MCF 10A (cell line): Measurements from ENCODE around the gene LIN7C. TPM values are rescaled to one million over a fixed set of nuclear protein-coding genes. Genes with fewer than 3 reads are reported as not detected.

Source experiments
- BruUV-seq: library from RNA; stranded (reverse); fragments of 400-500 nt; replicated peaks from 2 replicates; lab custom pipeline; 2021; lab: Mats Ljungman, UMichigan
- CTCF ChIA-PET: fragments of 300-600 bp; sonication (Branson Sonifier 250); formaldehyde crosslinking; extraction: SDS; loops from one replicate; lab custom pipeline; 2021; ENCODE audit warnings: antibody characterized with exemption, inconsistent platforms; lab: Yijun Ruan, JAX
- POLR2A ChIA-PET: fragments of 300-600, 350-650 bp; sonication (Branson Sonifier 250); formaldehyde crosslinking; extraction: SDS; loops from one replicate; lab custom pipeline; 2020; ENCODE audit warnings: antibody characterized with exemption, inconsistent platforms; lab: Yijun Ruan, JAX
- DNase-seq: peaks from one replicate; pipeline ENCODE4 v3.0.0-alpha.2; 2018; ENCODE audit not compliant: unreplicated experiment
- H3K27ac Mint-ChIP-seq: one replicate; pipeline ENCODE4 v1.8.0; 2022; ENCODE audit warnings: mild to moderate bottlenecking, low read depth, mixed read lengths; ENCODE audit not compliant: unreplicated experiment
- H3K27me3 Mint-ChIP-seq: one replicate; pipeline ENCODE4 v1.8.0; 2022; ENCODE audit warnings: mixed read lengths; ENCODE audit not compliant: insufficient read depth, unreplicated experiment
- H3K36me3 Mint-ChIP-seq: one replicate; pipeline ENCODE4 v1.8.0; 2022; ENCODE audit warnings: mild to moderate bottlenecking, moderate library complexity, mixed read lengths; ENCODE audit not compliant: insufficient read depth, unreplicated experiment
- H3K4me1 Mint-ChIP-seq: one replicate; pipeline ENCODE4 v1.8.0; 2022; ENCODE audit warnings: mixed read lengths; ENCODE audit not compliant: insufficient read depth, unreplicated experiment
- H3K4me3 Mint-ChIP-seq: one replicate; pipeline ENCODE4 v1.8.0; 2022; ENCODE audit warnings: mild to moderate bottlenecking, moderate library complexity, mixed read lengths; ENCODE audit not compliant: unreplicated experiment
- H3K9me3 Mint-ChIP-seq: one replicate; pipeline ENCODE4 v1.8.0; 2022; ENCODE audit warnings: mixed read lengths; ENCODE audit not compliant: unreplicated experiment
- intact Hi-C: fragments of 100-400 bp; cut with micrococcal nuclease; formaldehyde crosslinking; loops from 2 replicates; pipeline ENCODE4 v1.14.1; 2022
- total RNA-seq: library from RNA; stranded (reverse); gene quantifications from 2 replicates; pipeline ENCODE4 v1.2.3, GENCODE V29; 2022
- TF ChIP-seq, protein P1 (sequence below): fragments of 200-600 bp; IDR thresholded peaks from one replicate; pipeline ENCODE4 v1.8.0; 2022; ENCODE audit warnings: antibody characterized with exemption, mild to moderate bottlenecking; ENCODE audit not compliant: unreplicated experiment

Gene LIN7C
- total RNA-seq, 1 experiment from 2014 or later, result 47.7 TPM

DNA sequence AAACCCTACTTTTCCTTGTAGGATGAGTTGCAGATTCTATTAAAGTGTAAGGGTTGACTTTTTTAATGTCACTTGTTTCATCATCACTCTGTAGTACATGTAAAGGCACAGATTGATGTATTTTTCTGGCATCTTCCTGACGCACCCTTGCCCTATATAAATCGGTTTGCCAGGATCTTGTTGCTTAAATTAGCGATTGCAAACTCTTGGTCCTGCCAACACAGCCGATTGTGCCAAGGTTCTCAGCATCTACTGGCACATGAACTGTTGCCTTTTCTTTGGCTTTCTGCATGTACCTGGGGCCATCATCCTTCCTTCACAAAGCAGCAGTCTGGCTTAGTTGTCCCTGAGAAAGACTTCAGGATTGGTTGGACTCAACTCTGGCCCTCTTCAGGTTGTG is 7.5 kb upstream of the LIN7C start:
- CTCF ChIA-PET, result interaction anchor here (1.3 kb wide), 1 partner anchor 187 kb away, joined by 3 read pairs; the partner anchor contains the start of gene BDNF

DNA sequence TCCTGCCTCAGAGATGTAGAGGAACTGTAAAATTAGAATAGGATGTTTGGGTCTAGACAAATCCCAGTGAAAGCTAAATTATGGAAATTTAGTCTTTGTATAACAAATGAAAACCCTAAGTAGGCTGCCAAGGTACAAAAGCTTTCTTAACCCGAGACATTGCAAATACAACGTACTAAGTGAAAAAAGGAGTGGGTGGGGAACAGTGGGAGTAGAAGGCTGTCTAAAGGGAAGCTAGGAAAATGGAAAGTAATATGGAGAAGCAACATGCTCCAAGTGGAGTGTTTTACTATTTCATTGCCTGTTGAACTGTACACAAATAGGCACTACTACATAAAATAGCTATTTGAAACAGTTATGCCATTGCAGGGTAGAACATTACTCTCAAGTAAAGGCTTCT is 6.8 kb upstream of the LIN7C start:
- BruUV-seq, result no TSS peak
- CTCF ChIA-PET, result interaction anchor here (0.6 to 1.6 kb wide), 9 partner anchors 13 to 1017 kb away, joined by 3 to 4 read pairs (median 3); partner anchors contain the start of gene BDNF
- Mint-ChIP-seq H3K4me3 (no peak overlapping the region), H3K36me3 (no peaks in the 10 kb centered on the region), H3K27me3 (no peaks in the 10 kb centered on the region), H3K9me3 (no peaks in the 10 kb centered on the region), H3K27ac (no peak overlapping the region), H3K4me1 (peaks cover 16% of the 10 kb centered on the region)
- intact Hi-C loops, result no loop called here
- DNase-seq, result no peak
- TF ChIP-seq, protein P1, sequence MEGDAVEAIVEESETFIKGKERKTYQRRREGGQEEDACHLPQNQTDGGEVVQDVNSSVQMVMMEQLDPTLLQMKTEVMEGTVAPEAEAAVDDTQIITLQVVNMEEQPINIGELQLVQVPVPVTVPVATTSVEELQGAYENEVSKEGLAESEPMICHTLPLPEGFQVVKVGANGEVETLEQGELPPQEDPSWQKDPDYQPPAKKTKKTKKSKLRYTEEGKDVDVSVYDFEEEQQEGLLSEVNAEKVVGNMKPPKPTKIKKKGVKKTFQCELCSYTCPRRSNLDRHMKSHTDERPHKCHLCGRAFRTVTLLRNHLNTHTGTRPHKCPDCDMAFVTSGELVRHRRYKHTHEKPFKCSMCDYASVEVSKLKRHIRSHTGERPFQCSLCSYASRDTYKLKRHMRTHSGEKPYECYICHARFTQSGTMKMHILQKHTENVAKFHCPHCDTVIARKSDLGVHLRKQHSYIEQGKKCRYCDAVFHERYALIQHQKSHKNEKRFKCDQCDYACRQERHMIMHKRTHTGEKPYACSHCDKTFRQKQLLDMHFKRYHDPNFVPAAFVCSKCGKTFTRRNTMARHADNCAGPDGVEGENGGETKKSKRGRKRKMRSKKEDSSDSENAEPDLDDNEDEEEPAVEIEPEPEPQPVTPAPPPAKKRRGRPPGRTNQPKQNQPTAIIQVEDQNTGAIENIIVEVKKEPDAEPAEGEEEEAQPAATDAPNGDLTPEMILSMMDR, result no peak
- POLR2A ChIA-PET, result interaction anchor here (0.6 kb wide), 1 partner anchor 151 kb away, joined by 3 read pairs; no protein-coding TSS in a partner anchor

More for the DNA sequence above, 7.5 kb upstream of the LIN7C start:
- BruUV-seq, result no TSS peak
- intact Hi-C loops, result no loop called here
- H3K9me3 Mint-ChIP-seq, result no peaks in the 10 kb centered on the region
- no peak overlapping the region for H3K27ac Mint-ChIP-seq
- peaks cover 9% of the 10 kb centered on the region for H3K4me1 Mint-ChIP-seq
- no peak overlapping the region for H3K4me3 Mint-ChIP-seq
- TF ChIP-seq, protein P1, result no peak
- no peaks in the 10 kb centered on the region for H3K27me3 Mint-ChIP-seq
- no peaks in the 10 kb centered on the region for H3K36me3 Mint-ChIP-seq
- peak; percentile 11 for DNase-seq
- POLR2A ChIA-PET, result no interaction called here

DNA sequence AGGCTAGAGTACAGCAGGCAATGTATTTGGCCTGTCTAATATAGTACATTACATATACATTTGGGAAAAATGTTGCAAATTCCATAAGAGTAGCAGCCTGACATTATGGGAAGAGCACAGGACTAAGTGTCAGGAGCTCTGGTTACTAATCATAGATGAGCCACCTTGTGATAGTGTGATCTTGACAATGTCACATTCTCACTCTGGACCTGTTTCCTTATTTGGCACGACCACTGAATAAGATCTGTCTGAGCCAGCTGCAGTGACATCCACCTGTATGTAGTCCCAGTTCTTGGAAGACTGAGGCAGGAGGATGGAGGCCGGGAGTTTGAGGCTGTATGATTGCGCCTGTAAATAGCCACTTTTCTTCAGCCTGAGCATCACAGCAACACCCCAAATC is 5.7 kb upstream of the LIN7C start:
- H3K27ac Mint-ChIP-seq, result no peak overlapping the region
- H3K36me3 Mint-ChIP-seq, result no peaks in the 10 kb centered on the region
- POLR2A ChIA-PET, result no interaction called here
- intact Hi-C loops, result no loop called here
- H3K4me1 Mint-ChIP-seq, result peaks cover 27% of the 10 kb centered on the region
- no peaks in the 10 kb centered on the region for H3K9me3 Mint-ChIP-seq
- TF ChIP-seq, protein P1, result no peak
- BruUV-seq, result no TSS peak
- H3K27me3 Mint-ChIP-seq, result no peaks in the 10 kb centered on the region
- no peak overlapping the region for H3K4me3 Mint-ChIP-seq
- CTCF ChIA-PET, result interaction anchor here (1.3 to 1.6 kb wide), 2 partner anchors 13 to 27 kb away, joined by 3 to 4 read pairs; no protein-coding TSS in a partner anchor
- DNase-seq, result no peak

DNA sequence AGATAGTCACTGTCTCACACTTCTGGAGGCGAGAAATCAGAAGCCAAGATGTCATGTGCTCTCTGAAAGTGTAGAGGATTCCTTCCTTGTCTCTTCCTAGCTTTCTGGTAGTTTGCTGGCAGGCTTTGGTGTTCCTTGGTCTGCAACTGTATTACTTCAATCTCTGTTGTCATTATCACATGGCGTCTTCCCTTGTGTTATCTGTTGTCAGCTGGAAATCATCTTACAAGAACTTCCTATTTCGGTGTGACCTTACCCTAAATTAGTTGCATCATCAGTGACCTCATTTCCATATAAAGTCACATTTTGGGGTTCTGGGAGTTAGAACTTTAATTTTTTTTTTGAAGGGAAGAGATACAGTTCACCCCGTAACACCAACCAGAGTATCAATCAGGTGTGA is 3.3 kb upstream of the LIN7C start:
- DNase-seq, result no peak
- H3K4me3 Mint-ChIP-seq, result peak overlapping the region; percentile 7
- CTCF ChIA-PET, result interaction anchor here (1.4 to 1.6 kb wide), 2 partner anchors 10 to 186 kb away, joined by 4 read pairs; no protein-coding TSS in a partner anchor
- no TSS peak for BruUV-seq
- TF ChIP-seq, protein P1, result no peak
- peaks cover 27% of the 10 kb centered on the region for H3K4me1 Mint-ChIP-seq
- POLR2A ChIA-PET, result interaction anchor here (0.9 to 1.5 kb wide), 2 partner anchors 9 to 115 kb away, joined by 3 read pairs; no protein-coding TSS in a partner anchor
- H3K27me3 Mint-ChIP-seq, result no peaks in the 10 kb centered on the region
- no peaks in the 10 kb centered on the region for H3K36me3 Mint-ChIP-seq
- H3K9me3 Mint-ChIP-seq, result no peaks in the 10 kb centered on the region
- intact Hi-C loops, result loop anchor here (10.0 kb wide), 1 partner anchor 165 kb away; no protein-coding TSS in a partner anchor
- no peak overlapping the region for H3K27ac Mint-ChIP-seq
